Renal pelvis (tissue), 12 donors: ENCODE measurements around the gene PIK3R2. TPM values are rescaled to one million over a fixed set of nuclear protein-coding genes. Genes with fewer than 3 reads are reported as not detected.
A peak's percentile ranks its signal among the peaks of the same experiment; 100 is the strongest.
"Not testable (repeated sequence)": the region's sequence is repeated elsewhere in the genome, so short reads cannot be mapped to it uniquely, and the experiment has no call there.

Experiments used
- DNase-seq: peaks from one replicate; pipeline ENCODE4 v3.0.0-alpha.2; 2013
- long read RNA-seq, 16 experiments: transcript quantifications; one replicate each; lab custom pipeline, GENCODE V29; 2026
- polyA plus RNA-seq, 3 donors: library from polyadenylated mRNA; unstranded; fragments of 120-200 nt; gene quantifications; one replicate each; pipeline ENCODE4 v1.2.1, GENCODE V29; 2013; ENCODE audit not compliant: insufficient read length in 3 of 3

Gene PIK3R2
- 10 to 100 TPM; 27.2 to 39.0 (median 28.4) TPM for polyA plus RNA-seq
- long read RNA-seq, donor 1, full-length matches to known transcripts = 4 of 4 reads
- long read RNA-seq, donor 1, partial matches to known transcripts = 0 of 4 reads
- long read RNA-seq, donor 1, other reads (novel, unspliced or antisense) = 0 of 4 reads
- long read RNA-seq, donor 2, full-length matches to known transcripts = 9 of 9 reads
- long read RNA-seq, donor 2, partial matches to known transcripts = 0 of 9 reads
- long read RNA-seq, donor 2, other reads (novel, unspliced or antisense) = 0 of 9 reads
- long read RNA-seq, donor 3, full-length matches to known transcripts = 5 of 10 reads
- long read RNA-seq, donor 3, partial matches to known transcripts = 5 of 10 reads
- long read RNA-seq, donor 3, other reads (novel, unspliced or antisense) = 0 of 10 reads
- long read RNA-seq, donor 4, full-length matches to known transcripts = 1 of 1 reads
- long read RNA-seq, donor 4, partial matches to known transcripts = 0 of 1 reads
- long read RNA-seq, donor 4, other reads (novel, unspliced or antisense) = 0 of 1 reads
- long read RNA-seq, donor 5, full-length matches to known transcripts = 3 of 10 reads
- long read RNA-seq, donor 5, partial matches to known transcripts = 7 of 10 reads
- long read RNA-seq, donor 5, other reads (novel, unspliced or antisense) = 0 of 10 reads
- long read RNA-seq, donor 6, full-length matches to known transcripts = 8 of 15 reads
- long read RNA-seq, donor 6, partial matches to known transcripts = 7 of 15 reads
- long read RNA-seq, donor 6, other reads (novel, unspliced or antisense) = 0 of 15 reads
- long read RNA-seq, donor 7, full-length matches to known transcripts = 10 of 18 reads
- long read RNA-seq, donor 7, partial matches to known transcripts = 8 of 18 reads
- long read RNA-seq, donor 7, other reads (novel, unspliced or antisense) = 0 of 18 reads
- long read RNA-seq, donor 8, full-length matches to known transcripts = 5 of 5 reads
- long read RNA-seq, donor 8, partial matches to known transcripts = 0 of 5 reads
- long read RNA-seq, donor 8, other reads (novel, unspliced or antisense) = 0 of 5 reads
- long read RNA-seq, donor 9, full-length matches to known transcripts = 2 of 10 reads
- long read RNA-seq, donor 9, partial matches to known transcripts = 8 of 10 reads
- long read RNA-seq, donor 9, other reads (novel, unspliced or antisense) = 0 of 10 reads
- long read RNA-seq, donor 10, full-length matches to known transcripts = 4 of 9 reads
- long read RNA-seq, donor 10, partial matches to known transcripts = 5 of 9 reads
- long read RNA-seq, donor 10, other reads (novel, unspliced or antisense) = 0 of 9 reads
- long read RNA-seq, donor 11, full-length matches to known transcripts = 5 of 22 reads
- long read RNA-seq, donor 11, partial matches to known transcripts = 17 of 22 reads
- long read RNA-seq, donor 11, other reads (novel, unspliced or antisense) = 0 of 22 reads
- long read RNA-seq, donor 12, full-length matches to known transcripts = 8 of 17 reads
- long read RNA-seq, donor 12, partial matches to known transcripts = 9 of 17 reads
- long read RNA-seq, donor 12, other reads (novel, unspliced or antisense) = 0 of 17 reads
- long read RNA-seq, donor 13, full-length matches to known transcripts = 4 of 4 reads
- long read RNA-seq, donor 13, partial matches to known transcripts = 0 of 4 reads
- long read RNA-seq, donor 13, other reads (novel, unspliced or antisense) = 0 of 4 reads
- long read RNA-seq, donor 14 = 0 reads
- long read RNA-seq, donor 15 = 0 reads
- long read RNA-seq, donor 16, full-length matches to known transcripts = 4 of 13 reads
- long read RNA-seq, donor 16, partial matches to known transcripts = 9 of 13 reads
- long read RNA-seq, donor 16, other reads (novel, unspliced or antisense) = 0 of 13 reads

- peak; percentile 99 for DNase-seq
Measured at GRCh38 chr19:18152817-18153555, at the start of gene PIK3R2. PIK3R2 (plus strand) TSS chr19:18153163; CDS start chr19:18155880, 2,717 bp downstream.

GRCh38 chr19:18104793-18105131, 48.2 kb upstream of the PIK3R2 start:
- DNase-seq = no peak

- not testable (repeated sequence) for DNase-seq
Measured at GRCh38 chr19:18105259-18105658, 47.7 kb upstream of the PIK3R2 start.

- DNase-seq = no peak
Measured at GRCh38 chr19:18107235-18107634, 45.7 kb upstream of the PIK3R2 start.

GRCh38 chr19:18108897-18109296, 44.1 kb upstream of the PIK3R2 start:
- no peak for DNase-seq

GRCh38 chr19:18109341-18109732, 43.6 kb upstream of the PIK3R2 start:
- no peak for DNase-seq

GRCh38 chr19:18109733-18110608, 43.0 kb upstream of the PIK3R2 start:
- DNase-seq = no peak

GRCh38 chr19:18110609-18111232, 42.2 kb upstream of the PIK3R2 start:
- DNase-seq = no peak

- DNase-seq = peak; percentile 80
Measured at GRCh38 chr19:18112989-18113478, 39.9 kb upstream of the PIK3R2 start.

GRCh38 chr19:18113827-18114226, 39.1 kb upstream of the PIK3R2 start:
- DNase-seq = no peak

GRCh38 chr19:18114483-18114882, 38.5 kb upstream of the PIK3R2 start:
- DNase-seq = no peak

GRCh38 chr19:18117364-18117691, 35.6 kb upstream of the PIK3R2 start:
- no peak for DNase-seq

- DNase-seq = peak; percentile 84
Measured at GRCh38 chr19:18117692-18118378, 35.1 kb upstream of the PIK3R2 start.

- DNase-seq = no peak
Measured at GRCh38 chr19:18118420-18119012, 34.4 kb upstream of the PIK3R2 start.

- no peak for DNase-seq
Measured at GRCh38 chr19:18119013-18119716, 33.8 kb upstream of the PIK3R2 start.

- no peak for DNase-seq
Measured at GRCh38 chr19:18119717-18120105, 33.3 kb upstream of the PIK3R2 start.

- DNase-seq = no peak
Measured at GRCh38 chr19:18120127-18120526, 32.8 kb upstream of the PIK3R2 start.
